ENCODE data around the gene AGK.

GRCh38 chr7:141676618-141677017, 125.4 kb downstream of the AGK start:
- no peak for TF ChIP-seq CTCF (IDR thresholded peaks at IDR 0.05; ENCODE audit: insufficient read depth, low read length)
- no peak for TF ChIP-seq GABPA (IDR thresholded peaks at IDR 0.05; ENCODE audit: low read depth)
- no peak for TF ChIP-seq REST (IDR thresholded peaks at IDR 0.05; ENCODE audit: insufficient replicate concordance, low read depth)
- no peak for TF ChIP-seq POLR2AphosphoS5 (IDR thresholded peaks at IDR 0.05; ENCODE audit: low read depth)

All from HL-60 (cell line).